Right atrium auricular region (tissue), 2 donors: ENCODE measurements around the gene INO80E. TPM values are rescaled to one million over a fixed set of nuclear protein-coding genes. Genes with fewer than 3 reads are reported as not detected.

Experiments used
- DNase-seq: peaks from one replicate; pipeline ENCODE4 v3.0.0-alpha.2; 2019; ENCODE audit warnings: low spot score
- H3K27ac ChIP-seq, 2 donors: fragments of 200-600 bp; sonication (generic); 1 replicate in 1 of 2; 2 replicates in 1 of 2; pipeline ENCODE4 v1.5.1; 2016 to 2019
- H3K27me3 ChIP-seq, 2 donors: fragments of 200-600 bp; sonication (generic); one replicate each; pipeline versions ENCODE4 v1.5.1 to v1.6.0; 2017 to 2019
- H3K36me3 ChIP-seq: fragments of 200-600 bp; sonication (generic); one replicate; pipeline ENCODE4 v1.5.1; 2016
- H3K4me1 ChIP-seq, 2 donors: fragments of 200-600 bp; sonication (generic); one replicate each; pipeline versions ENCODE4 v1.5.1 to v1.6.0; 2017 to 2019
- H3K4me3 ChIP-seq, 2 donors: fragments of 200-600 bp; sonication (generic); 1 replicate in 1 of 2; 2 replicates in 1 of 2; pipeline ENCODE4 v1.5.1; 2017 to 2019; ENCODE audit warnings: mild to moderate bottlenecking in 1 of 2, moderate library complexity in 1 of 2
- H3K9me3 ChIP-seq, 2 donors: fragments of 200-600 bp; sonication (generic); one replicate each; pipeline ENCODE4 v1.5.1; 2019
- CTCF ChIP-seq, 2 donors: fragments of 200-600 bp; sonication (generic); IDR thresholded peaks; one replicate each; pipeline ENCODE4 v1.5.1; 2019; ENCODE audit warnings: antibody characterized with exemption in 2 of 2
- total RNA-seq, 2 donors: library from RNA; depleted of rRNA; stranded (reverse); fragments of >200 nt; gene quantifications; one replicate each; pipeline ENCODE4 v1.1.0, GENCODE V29; 2016

Gene INO80E
- total RNA-seq, 2 donors from 2014 or later: 33.4 to 117 TPM

GRCh38 chr16:29978564-29979270 is 17.3 kb upstream of the INO80E start:
- Histone ChIP-seq H3K9me3 (no peaks in the 10 kb centered on the region), H3K36me3 (peaks cover 63% of the 10 kb centered on the region), H3K27me3 (no peaks in the 10 kb centered on the region), H3K4me3 (no peak overlapping the region), H3K4me1 (peaks cover 0 to 49% of the 10 kb centered on the region in 2 donors), H3K27ac (peak overlapping the region in 1 of 2 donors; percentile 6)
- TF ChIP-seq CTCF (IDR thresholded peaks at IDR 0.05): no peak
- DNase-seq: no peak

DNA sequence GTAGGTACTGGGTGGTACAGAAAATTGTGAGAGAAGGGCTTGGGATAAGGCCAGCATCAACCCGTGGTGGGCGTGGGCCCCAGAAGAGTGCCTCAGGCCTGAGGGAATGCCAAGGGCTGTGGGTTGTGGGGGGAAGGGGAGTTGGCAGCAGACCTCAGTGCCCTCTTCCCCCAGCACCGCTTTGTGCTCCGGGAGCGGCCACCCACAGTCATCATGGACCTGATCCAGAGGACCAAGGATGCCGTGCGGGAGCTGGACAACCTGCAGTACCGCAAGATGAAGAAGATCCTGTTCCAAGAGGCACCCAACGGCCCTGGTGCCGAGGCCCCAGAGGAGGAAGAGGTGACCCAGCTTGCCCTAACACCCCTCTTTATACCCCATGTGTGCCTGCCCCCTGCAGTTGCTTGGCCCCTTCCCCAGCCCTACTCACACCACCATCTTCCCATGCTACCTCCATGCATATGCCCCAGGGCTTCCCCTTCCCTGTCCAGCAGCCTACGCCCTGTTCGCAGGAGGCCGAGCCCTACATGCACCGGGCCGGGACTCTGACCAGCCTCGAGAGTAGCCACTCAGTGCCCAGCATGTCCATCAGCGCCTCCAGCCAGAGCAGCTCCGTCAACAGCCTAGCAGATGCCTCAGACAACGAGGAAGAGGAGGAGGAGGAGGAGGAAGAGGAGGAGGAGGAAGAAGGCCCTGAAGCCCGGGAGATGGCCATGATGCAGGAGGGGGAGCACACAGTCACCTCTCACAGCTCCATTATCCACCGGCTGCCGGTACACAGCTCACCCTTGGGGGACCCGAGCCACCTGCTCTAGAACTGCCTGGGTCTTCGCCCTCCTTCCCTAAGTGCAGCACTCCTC is 13.3 kb upstream of the INO80E start:
- H3K27ac ChIP-seq: no peak overlapping the region
- no peak overlapping the region for H3K4me3 ChIP-seq
- no peak for DNase-seq
- H3K27me3 ChIP-seq: no peaks in the 10 kb centered on the region
- no peaks in the 10 kb centered on the region for H3K9me3 ChIP-seq
- no peak for TF ChIP-seq CTCF (IDR thresholded peaks at IDR 0.05)
- H3K36me3 ChIP-seq: peaks cover 100% of the 10 kb centered on the region
- peaks cover 0 to 13% of the 10 kb centered on the region in 2 donors for H3K4me1 ChIP-seq

DNA sequence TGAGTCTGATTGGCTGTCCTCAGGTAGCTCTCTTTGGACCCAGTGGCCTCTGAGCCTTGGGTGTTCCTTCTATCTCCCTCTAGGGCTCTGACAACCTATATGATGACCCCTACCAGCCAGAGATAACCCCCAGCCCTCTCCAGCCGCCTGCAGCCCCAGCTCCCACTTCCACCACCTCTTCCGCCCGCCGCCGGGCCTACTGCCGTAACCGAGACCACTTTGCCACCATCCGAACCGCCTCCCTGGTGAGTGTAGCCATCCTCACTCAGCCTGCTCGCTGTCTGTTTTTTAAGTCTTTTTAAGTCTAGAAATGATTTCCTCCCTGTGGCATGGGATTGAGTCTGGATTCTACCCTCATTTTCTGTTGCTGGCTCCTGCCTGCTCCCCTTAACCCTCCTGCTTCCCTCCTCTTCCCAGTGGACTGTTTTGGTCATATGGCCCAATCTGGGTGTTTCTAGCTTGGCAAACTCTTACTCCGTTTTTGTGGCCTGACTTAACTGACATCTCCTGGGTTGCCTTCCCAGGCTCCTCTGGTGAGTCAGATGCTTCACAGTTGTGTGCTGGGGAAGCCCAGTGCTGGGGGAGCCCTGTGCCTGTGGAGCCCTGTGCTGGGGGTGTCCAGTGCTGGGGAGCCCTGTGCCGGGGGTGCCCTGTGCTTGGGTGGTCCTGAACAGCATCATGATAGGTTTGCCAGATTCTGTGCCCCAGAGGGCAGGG is 12.5 kb upstream of the INO80E start:
- Histone ChIP-seq H3K36me3 (peaks cover 100% of the 10 kb centered on the region), H3K27me3 (no peaks in the 10 kb centered on the region), H3K4me1 (peaks cover 0 to 5% of the 10 kb centered on the region in 2 donors), H3K27ac (no peak overlapping the region), H3K9me3 (no peaks in the 10 kb centered on the region), H3K4me3 (no peak overlapping the region)
- TF ChIP-seq CTCF (IDR thresholded peaks at IDR 0.05): no peak
- DNase-seq: no peak

DNA sequence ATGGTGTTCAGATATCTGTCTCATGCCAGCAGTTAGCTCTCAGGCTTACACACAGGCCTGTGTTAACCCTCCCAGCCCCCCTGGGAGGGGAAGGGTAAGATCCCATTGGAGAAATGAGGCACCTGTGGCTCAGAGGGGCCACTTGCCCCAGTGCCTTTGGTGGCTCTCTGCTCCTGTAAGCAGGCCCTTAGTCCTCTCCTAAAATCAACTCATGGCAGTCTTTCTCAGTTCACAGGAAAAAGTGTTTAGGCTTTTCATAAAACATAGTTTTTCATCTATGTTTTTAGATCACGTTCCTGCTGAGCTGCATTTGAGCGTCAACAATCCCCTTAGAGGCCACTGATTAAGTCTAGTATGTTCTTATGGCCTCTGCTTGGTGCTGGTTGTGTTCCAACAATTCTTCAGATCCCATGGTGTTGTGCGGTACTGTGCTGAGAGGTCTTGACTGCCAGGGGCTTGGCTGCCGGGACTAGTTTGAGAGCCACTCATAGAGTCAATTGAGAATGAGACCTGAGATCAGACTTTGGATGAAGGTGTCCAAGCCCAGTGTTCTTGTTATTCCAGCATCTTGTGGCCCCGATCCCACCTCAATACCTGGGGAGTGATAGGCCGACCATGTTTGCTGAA is 11.8 kb upstream of the INO80E start:
- Histone ChIP-seq H3K4me1 (no peaks in the 10 kb centered on the region), H3K9me3 (no peaks in the 10 kb centered on the region), H3K4me3 (no peak overlapping the region), H3K27me3 (no peaks in the 10 kb centered on the region), H3K36me3 (peaks cover 100% of the 10 kb centered on the region), H3K27ac (no peak overlapping the region)
- no peak for TF ChIP-seq CTCF (IDR thresholded peaks at IDR 0.05)
- no peak for DNase-seq

DNA sequence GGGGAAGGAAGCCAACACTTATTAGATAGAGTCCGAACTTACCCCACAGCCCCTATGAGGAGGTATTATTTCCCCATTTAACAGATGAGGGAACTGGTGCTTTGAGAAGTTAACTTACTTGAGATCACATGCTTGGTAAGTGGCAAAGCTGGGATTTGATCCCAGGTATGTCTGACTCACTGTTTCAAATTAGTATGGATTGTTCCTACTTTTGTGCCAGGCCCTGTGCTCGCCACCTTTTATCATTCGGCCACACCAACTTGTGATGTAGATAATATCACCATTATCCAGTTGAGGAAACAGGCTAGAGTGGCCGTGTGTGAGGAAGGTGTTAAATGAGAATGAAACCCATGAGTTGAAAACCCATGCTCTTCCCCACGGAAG is 11.3 kb upstream of the INO80E start:
- Histone ChIP-seq H3K27me3 (no peaks in the 10 kb centered on the region), H3K4me3 (no peak overlapping the region), H3K9me3 (no peaks in the 10 kb centered on the region), H3K36me3 (peaks cover 100% of the 10 kb centered on the region), H3K4me1 (no peaks in the 10 kb centered on the region), H3K27ac (no peak overlapping the region)
- DNase-seq: no peak
- no peak for TF ChIP-seq CTCF (IDR thresholded peaks at IDR 0.05)
